GM12891 (cell line): ENCODE measurements around the gene CPNE2.

ENCODE experiments used
- PAX5 ChIP-seq: IDR thresholded peaks from 2 replicates; pipeline ENCODE4 v1.6.1; 2011; ENCODE audit warnings: low read length, moderate library complexity, mild to moderate bottlenecking; ENCODE audit not compliant: insufficient read depth, severe bottlenecking
- POLR2A ChIP-seq: IDR thresholded peaks from 2 replicates; pipeline ENCODE4 v1.6.1; 2011; ENCODE audit warnings: low read depth, low read length, control low read depth
- POLR2AphosphoS5 ChIP-seq: IDR thresholded peaks from 2 replicates; pipeline ENCODE4 v1.6.1; 2011; ENCODE audit warnings: low read depth, low read length, control low read depth
- POU2F2 ChIP-seq: IDR thresholded peaks from 2 replicates; pipeline ENCODE4 v1.6.1; 2011; ENCODE audit warnings: low read depth, mild to moderate bottlenecking, control low read depth, low read length, moderate library complexity
- TAF1 ChIP-seq: IDR thresholded peaks from 2 replicates; pipeline ENCODE4 v1.6.1; 2011; ENCODE audit warnings: low read depth, low read length, control low read depth

GRCh38 chr16:57188711-57189002 lies 96.3 kb downstream of the CPNE2 start:
- no peak for TF ChIP-seq TAF1
- TF ChIP-seq POLR2A = no peak
- TF ChIP-seq PAX5 = no peak
- TF ChIP-seq POLR2AphosphoS5 = no peak
- TF ChIP-seq POU2F2 = no peak
